MG63 (cell line): ENCODE data around the gene COL5A1. TPM values are rescaled to one million over a fixed set of nuclear protein-coding genes. Genes with fewer than 3 reads are reported as not detected.
A peak's percentile ranks its signal among the peaks of the same experiment; 100 is the strongest.
"Not testable (repeated sequence)": the region's sequence is repeated elsewhere in the genome, so short reads cannot be mapped to it uniquely, and the experiment has no call there.

Source experiments
- DNase-seq: peaks from one replicate; pipeline ENCODE4 v3.0.0-alpha.2; 2020
- H3K27me3 ChIP-seq: fragments of 250-450 bp; sonication (Bioruptor Pico); 2 replicates; pipeline ENCODE4 v1.5.1; 2020; ENCODE audit warnings: mild to moderate bottlenecking, moderate library complexity
- H3K36me3 ChIP-seq: fragments of 250-450 bp; sonication (Bioruptor Pico); 2 replicates; pipeline ENCODE4 v1.5.1; 2020; ENCODE audit warnings: mild to moderate bottlenecking, moderate library complexity
- H3K4me3 ChIP-seq: fragments of 250-450 bp; sonication (Bioruptor Pico); 2 replicates; pipeline ENCODE4 v1.5.1; 2020; ENCODE audit warnings: mild to moderate bottlenecking, moderate library complexity
- H3K9me3 ChIP-seq: fragments of 250-450 bp; sonication (Bioruptor Pico); 2 replicates; pipeline ENCODE4 v1.5.1; 2020; ENCODE audit warnings: mild to moderate bottlenecking, moderate library complexity
- total RNA-seq: library from RNA; depleted of rRNA; stranded (reverse); fragments of >200 nt; shearing (Covaris generic); gene quantifications from 2 replicates; pipeline ENCODE4 v1.2.3, GENCODE V29; 2014; ENCODE audit warnings: low replicate concordance

COL5A1 gene
- total RNA-seq, 1 experiment from 2014 or later, result 92.0 TPM

- not testable (repeated sequence) for DNase-seq, H3K4me3 ChIP-seq, H3K9me3 ChIP-seq, H3K36me3 ChIP-seq, H3K27me3 ChIP-seq
Measured at GRCh38 chr9:134684941-134685340, 43.3 kb downstream of the COL5A1 start.

- Histone ChIP-seq H3K9me3 (no peaks in the 10 kb centered on the region), H3K36me3 (no peaks in the 10 kb centered on the region; the same call in none of the 2 replicates), H3K27me3 (no peaks in the 10 kb centered on the region), H3K4me3 (no peak overlapping the region)
- DNase-seq, result no peak
Measured at GRCh38 chr9:134685784-134686183, 44.2 kb downstream of the COL5A1 start.

GRCh38 chr9:134686896-134687295 is 45.3 kb downstream of the COL5A1 start:
- Histone ChIP-seq H3K27me3 (no peaks in the 10 kb centered on the region), H3K4me3 (no peak overlapping the region), H3K9me3 (no peaks in the 10 kb centered on the region), H3K36me3 (peaks cover 11% of the 10 kb centered on the region)
- DNase-seq, result no peak

GRCh38 chr9:134687556-134687955 is 46.0 kb downstream of the COL5A1 start:
- H3K9me3 ChIP-seq, result no peaks in the 10 kb centered on the region
- H3K36me3 ChIP-seq, result peaks cover 15% of the 10 kb centered on the region

DNA sequence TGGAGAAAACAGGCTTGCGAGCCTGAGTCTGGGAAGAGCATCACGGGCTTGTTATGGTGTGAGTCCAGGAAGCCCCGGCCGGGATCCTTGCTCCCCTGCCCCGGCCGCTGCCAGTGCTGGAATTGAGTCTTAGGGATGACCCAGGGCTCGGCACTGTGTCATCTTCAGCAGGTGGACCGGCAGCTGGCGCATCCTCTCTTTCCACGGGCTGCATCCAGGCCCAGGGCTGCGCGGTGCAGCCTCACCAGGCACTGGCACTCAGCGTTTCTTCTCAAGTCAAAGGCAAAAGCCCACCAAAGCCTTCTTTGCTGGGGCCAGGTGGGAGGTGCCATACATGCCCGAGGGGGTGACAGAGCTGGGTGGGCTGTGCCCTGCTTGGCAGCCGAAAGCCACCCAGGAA is 46.6 kb downstream of the COL5A1 start:
- Histone ChIP-seq H3K36me3 (peaks cover 16% of the 10 kb centered on the region), H3K27me3 (no peaks in the 10 kb centered on the region), H3K4me3 (no peak overlapping the region), H3K9me3 (no peaks in the 10 kb centered on the region)
- no peak for DNase-seq

More at GRCh38 chr9:134687556-134687955, 46.0 kb downstream of the COL5A1 start:
- H3K4me3 ChIP-seq, result no peak overlapping the region
- no peak for DNase-seq
- H3K27me3 ChIP-seq, result no peaks in the 10 kb centered on the region

DNA sequence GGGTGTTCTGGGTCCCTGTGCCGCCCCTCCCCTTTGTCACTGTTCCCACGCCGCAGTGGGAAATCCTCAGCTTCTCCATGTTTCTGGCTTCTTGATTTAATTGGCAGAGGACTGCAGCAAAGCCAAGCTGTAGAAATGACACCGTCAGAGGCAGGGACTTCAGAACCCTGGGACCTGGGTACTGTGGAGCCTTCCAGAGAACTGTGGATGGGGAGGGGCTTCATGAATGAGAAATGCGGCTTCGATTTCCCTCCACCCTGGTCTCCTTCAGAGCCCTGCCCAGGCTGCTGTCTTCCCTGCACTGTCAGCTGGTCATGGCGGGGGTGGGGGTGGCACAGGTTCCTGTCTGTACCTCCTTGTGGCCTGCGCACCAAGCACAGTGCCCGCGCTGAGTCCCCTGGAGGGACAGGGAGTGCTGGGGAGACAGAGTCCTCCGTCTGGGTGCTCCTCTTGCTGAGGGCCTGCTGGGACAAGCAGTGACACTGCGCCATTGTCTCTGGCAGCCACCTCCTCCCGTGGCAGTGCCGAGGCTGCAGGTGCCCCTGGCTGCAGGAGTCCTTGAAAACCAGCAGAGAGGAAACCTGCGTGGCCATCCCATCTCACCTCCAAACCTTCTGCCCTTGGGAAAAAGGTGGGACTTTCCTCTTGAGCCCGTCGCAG is 47.2 kb downstream of the COL5A1 start:
- Histone ChIP-seq H3K36me3 (peaks cover 18% of the 10 kb centered on the region), H3K4me3 (no peak overlapping the region), H3K9me3 (no peaks in the 10 kb centered on the region), H3K27me3 (no peaks in the 10 kb centered on the region)
- no peak for DNase-seq

DNA sequence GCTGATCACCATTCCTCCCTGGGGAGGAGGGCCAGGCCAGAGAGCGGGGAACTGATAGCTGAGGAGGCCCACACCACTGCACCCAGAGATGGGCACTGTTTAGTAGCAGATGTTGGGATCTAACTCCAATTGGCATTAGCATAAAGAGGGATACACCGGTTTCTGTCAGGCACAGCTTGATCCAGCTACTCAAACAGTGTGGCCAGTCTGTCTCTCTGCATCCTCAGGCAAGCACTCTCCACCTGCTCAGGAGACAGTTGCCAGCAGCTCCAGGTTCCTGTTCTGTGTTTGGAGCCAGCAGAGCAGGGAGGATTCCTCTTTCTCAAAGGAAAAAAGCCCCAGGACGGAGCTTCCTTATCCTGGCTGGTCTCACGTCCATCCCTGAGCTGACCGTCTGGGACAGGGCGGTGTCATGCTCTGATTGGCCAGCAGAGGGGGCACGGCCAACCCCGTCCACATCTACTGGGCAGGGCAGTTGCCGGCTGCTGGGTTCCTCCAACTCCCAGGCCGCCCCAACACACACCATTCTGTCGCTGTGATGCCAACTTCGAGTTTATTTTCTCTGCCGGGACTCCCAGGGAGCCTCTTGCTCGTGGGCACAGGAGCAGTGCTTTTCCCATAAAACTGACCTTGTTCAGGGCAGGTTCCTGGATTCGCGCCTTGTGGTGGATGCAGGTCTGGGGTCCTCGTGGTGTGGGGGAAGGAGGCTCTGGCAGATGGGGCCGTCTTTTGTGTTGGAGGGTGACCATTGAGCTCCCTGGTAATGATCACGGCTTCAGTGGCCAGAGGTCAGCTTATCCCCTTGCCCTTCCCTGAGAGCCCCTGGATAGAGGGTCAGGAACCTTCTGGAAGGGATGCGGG is 47.9 kb downstream of the COL5A1 start:
- H3K36me3 ChIP-seq, result peaks cover 18% of the 10 kb centered on the region

GRCh38 chr9:134690301-134690751 is 48.7 kb downstream of the COL5A1 start:
- H3K27me3 ChIP-seq, result no peaks in the 10 kb centered on the region
- no peak for DNase-seq
- peaks cover 18% of the 10 kb centered on the region for H3K36me3 ChIP-seq
- H3K4me3 ChIP-seq, result no peak overlapping the region
- H3K9me3 ChIP-seq, result no peaks in the 10 kb centered on the region

More for the DNA sequence above, 47.9 kb downstream of the COL5A1 start:
- Histone ChIP-seq H3K4me3 (no peak overlapping the region), H3K27me3 (no peaks in the 10 kb centered on the region), H3K9me3 (no peaks in the 10 kb centered on the region)
- DNase-seq, result peak; percentile 26

GRCh38 chr9:134690946-134691694 is 49.5 kb downstream of the COL5A1 start:
- no peak overlapping the region for H3K4me3 ChIP-seq
- H3K27me3 ChIP-seq, result no peaks in the 10 kb centered on the region
- H3K36me3 ChIP-seq, result peaks cover 18% of the 10 kb centered on the region
- H3K9me3 ChIP-seq, result no peaks in the 10 kb centered on the region
- DNase-seq, result no peak

- Histone ChIP-seq H3K4me3 (no peak overlapping the region), H3K9me3 (no peaks in the 10 kb centered on the region), H3K27me3 (no peaks in the 10 kb centered on the region), H3K36me3 (peaks cover 18% of the 10 kb centered on the region)
- DNase-seq, result no peak
Measured at GRCh38 chr9:134691695-134692572, 50.3 kb downstream of the COL5A1 start.

DNA sequence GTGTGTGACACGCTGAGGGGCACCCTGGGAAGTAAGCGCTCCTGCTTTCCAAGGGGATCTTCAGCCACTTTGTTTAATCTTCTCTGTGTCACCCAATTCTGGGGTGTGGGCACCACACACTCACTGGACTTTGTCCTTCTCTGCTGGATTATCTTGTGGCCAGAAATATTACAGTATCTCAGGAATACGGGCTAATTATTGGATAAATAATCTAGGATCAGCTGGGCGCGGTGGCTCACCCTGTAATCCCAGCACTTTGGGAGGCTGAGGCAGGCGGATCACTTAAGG is 50.9 kb downstream of the COL5A1 start:
- Histone ChIP-seq H3K27me3 (no peaks in the 10 kb centered on the region), H3K4me3 (no peak overlapping the region), H3K36me3 (peaks cover 18% of the 10 kb centered on the region), H3K9me3 (no peaks in the 10 kb centered on the region)
- no peak for DNase-seq

DNA sequence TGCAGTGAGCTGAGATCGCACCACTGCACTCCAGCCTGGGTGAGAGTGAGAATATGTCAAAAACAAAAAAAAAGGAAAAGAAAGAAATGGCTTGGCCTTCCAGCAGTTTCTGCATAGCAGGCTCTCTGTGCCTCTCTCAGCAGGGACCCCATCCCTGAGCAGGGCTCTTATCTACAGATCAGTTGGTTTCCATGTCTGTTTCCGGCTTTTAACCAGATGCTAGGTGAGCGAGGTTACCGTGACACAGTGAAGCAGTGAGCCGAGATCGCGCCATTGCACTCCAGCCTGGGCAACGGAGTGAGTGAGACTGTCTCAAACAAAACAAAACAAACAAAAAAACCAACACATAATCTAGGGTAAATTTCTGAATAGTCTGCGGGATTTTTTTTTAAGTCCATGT is 51.4 kb downstream of the COL5A1 start:
- no peak for DNase-seq
- Histone ChIP-seq H3K9me3 (no peaks in the 10 kb centered on the region), H3K36me3 (peaks cover 18% of the 10 kb centered on the region), H3K4me3 (no peak overlapping the region), H3K27me3 (no peaks in the 10 kb centered on the region)

DNA sequence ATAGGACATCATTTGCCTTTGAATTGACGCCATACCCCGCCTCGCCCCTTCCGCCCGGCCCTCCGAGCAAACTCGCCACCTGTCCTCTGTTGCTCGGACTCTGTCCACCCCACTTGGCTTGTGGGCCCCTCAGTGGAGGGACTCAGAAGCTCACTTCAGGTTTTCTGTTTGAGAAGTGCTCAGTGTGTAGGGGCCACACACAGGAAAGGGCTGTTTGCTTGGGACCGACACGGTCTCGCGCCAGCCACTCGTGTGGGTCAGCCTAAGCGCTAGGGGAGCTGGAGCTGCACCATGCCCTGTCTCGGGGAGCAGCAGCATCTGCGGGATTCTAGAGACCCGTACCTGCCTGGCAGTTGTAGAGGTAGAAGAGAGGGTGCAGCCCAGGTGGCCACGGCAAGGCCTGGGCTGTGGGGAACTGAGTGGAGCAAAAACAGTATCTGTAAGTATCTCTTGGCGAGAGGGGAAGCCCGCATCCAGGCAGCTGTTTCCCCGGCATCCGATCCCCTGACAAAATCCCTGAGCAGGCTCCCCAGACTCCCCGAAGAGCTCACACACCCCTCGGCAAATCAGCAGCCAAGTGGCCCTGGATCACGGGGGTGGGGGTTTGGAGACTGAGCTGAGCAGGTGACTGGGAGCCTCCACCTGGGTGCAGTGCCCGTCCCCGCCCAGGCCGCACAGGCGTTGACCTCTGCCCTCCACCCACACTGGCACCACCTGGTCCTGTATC is 52.2 kb downstream of the COL5A1 start:
- Histone ChIP-seq H3K27me3 (no peaks in the 10 kb centered on the region), H3K36me3 (peaks cover 18% of the 10 kb centered on the region), H3K4me3 (no peak overlapping the region), H3K9me3 (no peaks in the 10 kb centered on the region)
- no peak for DNase-seq

- Histone ChIP-seq H3K27me3 (no peaks in the 10 kb centered on the region), H3K36me3 (peaks cover 18% of the 10 kb centered on the region), H3K9me3 (no peaks in the 10 kb centered on the region), H3K4me3 (no peak overlapping the region)
- no peak for DNase-seq
Measured at GRCh38 chr9:134694368-134694665, 52.7 kb downstream of the COL5A1 start.

- H3K4me3 ChIP-seq, result no peak overlapping the region
- no peaks in the 10 kb centered on the region for H3K27me3 ChIP-seq
- H3K9me3 ChIP-seq, result no peaks in the 10 kb centered on the region
- DNase-seq, result no peak
- peaks cover 18% of the 10 kb centered on the region for H3K36me3 ChIP-seq
Measured at GRCh38 chr9:134694714-134695113, 53.1 kb downstream of the COL5A1 start.

DNA sequence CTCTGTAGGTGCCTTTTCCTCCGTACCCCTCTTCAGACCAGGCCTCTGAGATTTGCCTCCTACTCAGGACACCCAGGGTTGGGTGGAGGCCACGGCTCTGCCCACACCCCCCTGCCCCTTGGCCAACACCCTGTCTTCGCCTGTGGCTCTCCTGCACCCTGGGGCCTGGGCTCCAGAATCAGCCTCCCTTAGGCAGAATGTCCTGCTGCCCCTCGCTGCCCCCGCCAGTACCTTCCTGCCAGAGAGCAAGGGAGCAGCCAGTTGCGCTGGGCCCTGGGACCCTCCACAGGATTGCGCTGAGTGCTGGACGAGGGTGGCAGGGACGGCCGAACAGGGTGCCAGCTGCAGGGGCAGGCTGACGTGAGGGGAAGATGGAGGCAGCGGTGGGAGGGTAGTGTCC is 53.5 kb downstream of the COL5A1 start:
- Histone ChIP-seq H3K27me3 (no peaks in the 10 kb centered on the region), H3K4me3 (no peak overlapping the region), H3K36me3 (peaks cover 21% of the 10 kb centered on the region), H3K9me3 (no peaks in the 10 kb centered on the region)
- DNase-seq, result no peak
